Endothelial cell of umbilical vein (primary cell): ENCODE data around the gene SSX2IP. TPM values are rescaled to one million over a fixed set of nuclear protein-coding genes. Genes with fewer than 3 reads are reported as not detected.

Experiments
- BruUV-seq: library from RNA; stranded (reverse); fragments of 400-500 nt; replicated peaks from 2 replicates; lab custom pipeline; 2021; lab: Mats Ljungman, UMichigan
- CTCF ChIA-PET: fragments of 300-600, 350-600 bp; sonication (Branson Sonifier 250); formaldehyde crosslinking; loops from one replicate; lab custom pipeline; 2021; ENCODE audit warnings: antibody characterized with exemption, inconsistent platforms; lab: Charles Lee
- POLR2A ChIA-PET: fragments of 300-600, 350-600 bp; sonication (Branson Sonifier 250); formaldehyde crosslinking; loops from one replicate; lab custom pipeline; 2021; ENCODE audit warnings: antibody characterized with exemption, inconsistent platforms; lab: Charles Lee
- DNase-seq: peaks from one replicate; pipeline ENCODE4 v3.0.0-alpha.2; 2011; ENCODE audit warnings: low read depth, low spot score
- FAIRE-seq: peaks from 2 replicates; lab custom pipeline; 2011; peaks lifted over from hg19 to GRCh38; lab: Jason Lieb, UNC
- H2AFZ ChIP-seq: 2 replicates; pipeline ENCODE4 v1.6.0; 2012; ENCODE audit warnings: low read depth, low read length, control low read depth, inconsistent platforms
- H3K27ac ChIP-seq: 2 replicates; pipeline ENCODE4 v1.5.1; 2011; ENCODE audit warnings: low read depth, mild to moderate bottlenecking, control low read depth, low read length, moderate library complexity; ENCODE audit not compliant: insufficient read depth
- H3K27me3 ChIP-seq, 2 experiments: 2 replicates each; pipeline versions ENCODE4 v1.6.0 to v1.6.1; 2011; ENCODE audit warnings: low read length in 2 of 2, mixed read lengths in 1 of 2; ENCODE audit not compliant: control insufficient read depth in 2 of 2, insufficient read depth in 2 of 2
- H3K36me3 ChIP-seq, 2 experiments: 2 replicates in 1 of 2; 3 replicates in 1 of 2; pipeline ENCODE4 v1.5.1; 2011; ENCODE audit warnings: low read length in 2 of 2, mild to moderate bottlenecking in 1 of 2, moderate library complexity in 1 of 2; ENCODE audit not compliant: control insufficient read depth in 2 of 2, insufficient read depth in 2 of 2; ENCODE audit errors: extremely low read depth in 1 of 2
- H3K4me1 ChIP-seq: 3 replicates; pipeline ENCODE4 v1.5.1; 2011; ENCODE audit warnings: mild to moderate bottlenecking, low read length; ENCODE audit not compliant: control insufficient read depth, insufficient read depth; ENCODE audit errors: extremely low read depth
- H3K4me2 ChIP-seq: 2 replicates; pipeline ENCODE4 v1.6.1; 2011; ENCODE audit warnings: low read length, control low read depth, mixed read lengths; ENCODE audit not compliant: insufficient read depth
- H3K4me3 ChIP-seq, 3 experiments: fragments of 200-600 bp in 1 of 3; sonication (generic), shearing (Covaris generic) in 1 of 3; replicated peaks in 1 of 3; 2 replicates each; pipeline ENCODE4 v1.5.1; 2011 to 2016; ENCODE audit warnings: control low read depth in 3 of 3, low read length in 3 of 3, mild to moderate bottlenecking in 2 of 3, inconsistent platforms in 1 of 3, low read depth in 1 of 3, moderate library complexity in 1 of 3; ENCODE audit not compliant: insufficient read depth in 1 of 3
- H3K79me2 ChIP-seq: 2 replicates; pipeline ENCODE4 v1.6.0; 2012; ENCODE audit warnings: low read length, inconsistent platforms; ENCODE audit not compliant: control insufficient read depth, insufficient read depth
- H3K9ac ChIP-seq: replicated peaks from 2 replicates; pipeline ENCODE3; 2011; ENCODE audit warnings: low read length, control low read depth; ENCODE audit not compliant: insufficient read depth; ENCODE audit errors: extremely low read depth
- H3K9me1 ChIP-seq: replicated peaks from 3 replicates; pipeline ENCODE4 v1.6.0; 2011; ENCODE audit warnings: mild to moderate bottlenecking, low read length; ENCODE audit not compliant: control insufficient read depth, insufficient read depth; ENCODE audit errors: extremely low read depth
- H3K9me3 ChIP-seq: replicated peaks from 2 replicates; pipeline ENCODE4 v1.5.1; 2012; ENCODE audit warnings: low read length, inconsistent platforms; ENCODE audit not compliant: control insufficient read depth, insufficient read depth
- H4K20me1 ChIP-seq: replicated peaks from 2 replicates; pipeline ENCODE3; 2011; ENCODE audit warnings: mild to moderate bottlenecking, low read length; ENCODE audit not compliant: control insufficient read depth, insufficient read depth; ENCODE audit errors: extremely low read depth
- CTCF ChIP-seq, 2 donors: IDR thresholded peaks; 1 replicate in 1 of 2; 2 replicates in 1 of 2; pipeline ENCODE4 v1.5.1; 2011; ENCODE audit warnings: low read length in 2 of 2, mild to moderate bottlenecking in 2 of 2, moderate library complexity in 2 of 2, control low read depth in 1 of 2, inconsistent platforms in 1 of 2, low read depth in 1 of 2; ENCODE audit not compliant: insufficient read depth in 1 of 2; ENCODE audit errors: extremely low read depth in 1 of 2
- EZH2 ChIP-seq: IDR thresholded peaks from 2 replicates; pipeline ENCODE4 v1.6.1; 2012; ENCODE audit warnings: borderline replicate concordance, low read depth, mild to moderate bottlenecking, moderate library complexity, low read length, inconsistent platforms; ENCODE audit not compliant: severe bottlenecking
- FOS ChIP-seq: IDR thresholded peaks from 2 replicates; pipeline ENCODE4 v1.6.1; 2011; ENCODE audit warnings: mild to moderate bottlenecking, low read length, moderate library complexity, borderline replicate concordance; ENCODE audit not compliant: insufficient read depth
- GATA2 ChIP-seq: IDR thresholded peaks from 2 replicates; pipeline ENCODE4 v1.7.0; 2011; ENCODE audit warnings: low read depth, mild to moderate bottlenecking, moderate library complexity, mixed read lengths, low read length; ENCODE audit not compliant: insufficient read length, insufficient read depth
- JUN ChIP-seq: IDR thresholded peaks from 2 replicates; pipeline ENCODE4 v1.6.1; 2011; ENCODE audit warnings: borderline replicate concordance, low read depth; ENCODE audit not compliant: insufficient read length, insufficient read depth
- MAX ChIP-seq: IDR thresholded peaks from 2 replicates; pipeline ENCODE4 v1.6.1; 2011; ENCODE audit not compliant: insufficient read depth, insufficient read length
- MYC ChIP-seq: IDR thresholded peaks from one replicate; pipeline ENCODE4 v1.6.1; 2011; ENCODE audit warnings: mild to moderate bottlenecking, low read depth, low read length
- POLR2A ChIP-seq: IDR thresholded peaks from 2 replicates; pipeline ENCODE4 v1.6.1; 2012; ENCODE audit warnings: low read depth, mild to moderate bottlenecking, control low read depth, low read length
- POLR2AphosphoS5 ChIP-seq: IDR thresholded peaks from 2 replicates; pipeline ENCODE4 v1.6.1; 2012; ENCODE audit warnings: low read depth, mild to moderate bottlenecking, control low read depth, low read length, moderate library complexity; ENCODE audit not compliant: insufficient read depth
- dilution Hi-C: fragments of 300-500 bp; cut with MboI; formaldehyde crosslinking; loops from one replicate; pipeline ENCODE4 v1.15.0; 2019; ENCODE audit warnings: low sequenced_read_pairs; ENCODE audit not compliant: extremely low pct_ligation_motif_present
- intact Hi-C: fragments of 100-400 bp; cut with micrococcal nuclease; formaldehyde crosslinking; loops from one replicate; pipeline ENCODE4 v1.10.0; 2022
- polyA plus RNA-seq, 4 experiments: library from polyadenylated mRNA; depleted of rRNA in 3 of 4; stranded (reverse) in 3 of 4; unstranded in 1 of 4; fragments of >200 nt; gene quantifications; 2 replicates each; pipeline versions ENCODE4 v1.2.1 to v1.2.3, GENCODE V29; 2011 to 2012; ENCODE audit warnings: missing spikeins in 1 of 4
- total RNA-seq: library from RNA; stranded (reverse); gene quantifications from 2 replicates; pipeline ENCODE4 v1.2.3, GENCODE V29; 2021

SSX2IP gene
- total and polyA plus RNA-seq, 2 donors (not counting 3 experiments of a cell fraction or from before 2014, with no cell fraction given): 0.77 to 8.4 TPM

- CTCF ChIA-PET: interaction anchor here (0.8 to 1.7 kb wide), 7 partner anchors 8 to 190 kb away, joined by 3 to 4 read pairs (median 3); partner anchors contain the start of genes GNG5 and SPATA1
- H3K27ac ChIP-seq: no peak overlapping the region
- intact Hi-C loops (no loop called here), dilution Hi-C loops (no loop called here)
- BruUV-seq: no TSS peak
- no peaks in the 10 kb centered on the region for H3K9me3 ChIP-seq
- H2AFZ ChIP-seq: no peak overlapping the region
- POLR2A ChIA-PET: no interaction called here
- no peak overlapping the region for H3K9ac ChIP-seq
- no peaks in the 10 kb centered on the region for H3K9me1 ChIP-seq
- no peak for DNase-seq
- no peaks in the 10 kb centered on the region for H3K36me3 ChIP-seq
- H3K79me2 ChIP-seq: no peaks in the 10 kb centered on the region
- H3K4me2 ChIP-seq: no peak overlapping the region
- H4K20me1 ChIP-seq: no peaks in the 10 kb centered on the region
- peaks cover 12% of the 10 kb centered on the region for H3K4me1 ChIP-seq
- TF ChIP-seq MYC (no peak), FOS (no peak), EZH2 (no peak), JUN (no peak), CTCF (IDR thresholded peaks at IDR 0.05; ENCODE audit: extremely low read depth in 1 of 2, insufficient read depth in 1 of 2, low read depth in 1 of 2, low read length in 2 of 2) (no peak), POLR2AphosphoS5 (no peak), MAX (no peak), POLR2A (no peak), GATA2 (no peak)
- FAIRE-seq: no peak
- H3K4me3 ChIP-seq: no peak overlapping the region
- no peaks in the 10 kb centered on the region for H3K27me3 ChIP-seq
Observed at GRCh38 chr1:84632137-84632536, 58.1 kb downstream of the SSX2IP start.
